AG09309 (cell line): Measurements from ENCODE around the gene ADAMTS2.

Experiments
- DNase-seq: peaks from one replicate; pipeline ENCODE4 v3.0.0-alpha.2; 2010; ENCODE audit warnings: low read depth
- H3K4me3 ChIP-seq: 2 replicates; pipeline ENCODE4 v1.5.1; 2011; ENCODE audit warnings: mild to moderate bottlenecking, low read depth, low read length, moderate library complexity; ENCODE audit not compliant: control insufficient read depth
- CTCF ChIP-seq: IDR thresholded peaks from 2 replicates; pipeline ENCODE4 v1.5.1; 2011; ENCODE audit warnings: mild to moderate bottlenecking, low read depth, low read length, inconsistent platforms; ENCODE audit not compliant: insufficient read depth, control insufficient read depth; ENCODE audit errors: missing control alignments

Gene ADAMTS2

GRCh38 chr5:179176166-179176565 is 169.1 kb downstream of the ADAMTS2 start:
- no peak for TF ChIP-seq CTCF
- DNase-seq = no peak
- H3K4me3 ChIP-seq = no peak overlapping the region

- DNase-seq = no peak
- H3K4me3 ChIP-seq = no peak overlapping the region
- no peak for TF ChIP-seq CTCF
These were observed 173.2 kb downstream of the ADAMTS2 start for GRCh38 chr5:179171816-179172745.

GRCh38 chr5:179171251-179171815 is 173.9 kb downstream of the ADAMTS2 start:
- H3K4me3 ChIP-seq = no peak overlapping the region
- no peak for DNase-seq
- TF ChIP-seq CTCF = no peak

GRCh38 chr5:179170606-179171005 is 174.7 kb downstream of the ADAMTS2 start:
- TF ChIP-seq CTCF = no peak
- H3K4me3 ChIP-seq = no peak overlapping the region
- DNase-seq = no peak

GRCh38 chr5:179169836-179170235 is 175.4 kb downstream of the ADAMTS2 start:
- DNase-seq = no peak
- H3K4me3 ChIP-seq = no peak overlapping the region
- no peak for TF ChIP-seq CTCF

- TF ChIP-seq CTCF = no peak
- no peak overlapping the region for H3K4me3 ChIP-seq
- DNase-seq = no peak
These were observed 176.6 kb downstream of the ADAMTS2 start for GRCh38 chr5:179168664-179169063.
